DMS53 treated with DMSO at 0.1 percent for 48 hours (cell line): ENCODE measurements around the gene HACL1.
"Not testable (repeated sequence)": the region's sequence is repeated elsewhere in the genome, so short reads cannot be mapped to it uniquely, and the experiment has no call there.

Source experiments
- DNase-seq: peaks from one replicate; lab custom pipeline; 2025; ENCODE audit not compliant: unreplicated experiment; lab: John Stamatoyannopoulos, UW

The HACL1 gene

DNA sequence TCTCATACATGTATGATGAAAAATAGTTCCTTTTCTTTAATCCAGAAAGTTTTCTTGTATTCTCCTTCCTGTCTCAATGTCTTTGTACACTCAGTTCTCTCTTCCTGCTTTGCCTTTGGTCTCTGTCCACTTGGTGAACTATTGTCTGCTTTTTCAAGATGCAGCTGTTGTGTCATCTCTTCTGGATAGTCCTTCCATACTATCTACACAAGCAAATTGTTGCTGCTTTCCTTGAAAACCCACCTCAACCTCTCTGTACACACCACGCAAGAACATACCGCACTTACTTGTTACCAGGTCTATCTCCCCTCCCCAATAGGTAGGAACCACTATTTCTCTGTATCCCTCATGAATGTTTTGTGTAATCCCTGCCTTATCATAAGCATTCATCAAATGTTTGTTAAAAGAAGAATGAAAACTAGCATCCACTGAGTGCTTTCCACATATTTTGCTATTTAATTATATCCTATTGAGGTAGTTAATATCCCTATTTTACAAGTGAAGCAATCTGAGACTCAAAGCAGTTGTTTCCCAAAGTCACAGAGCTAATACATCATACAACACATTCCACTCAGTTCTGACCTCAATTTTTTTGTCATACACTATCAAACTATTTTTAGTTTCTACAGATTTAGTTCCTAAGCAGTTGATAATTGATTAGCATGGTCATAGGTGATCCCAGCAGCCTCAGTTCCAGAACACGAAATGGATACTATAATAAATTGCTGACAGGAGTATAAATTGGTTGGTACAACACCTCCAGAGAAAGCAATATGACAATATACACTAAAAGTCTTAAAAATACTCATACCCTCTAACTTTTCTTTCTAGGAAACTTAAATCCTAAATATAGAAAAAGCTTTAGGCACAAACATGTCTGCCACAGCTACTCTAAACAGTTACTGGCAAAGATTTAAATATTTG is 19.6 kb downstream of the HACL1 start:
- DNase-seq = no peak

DNA sequence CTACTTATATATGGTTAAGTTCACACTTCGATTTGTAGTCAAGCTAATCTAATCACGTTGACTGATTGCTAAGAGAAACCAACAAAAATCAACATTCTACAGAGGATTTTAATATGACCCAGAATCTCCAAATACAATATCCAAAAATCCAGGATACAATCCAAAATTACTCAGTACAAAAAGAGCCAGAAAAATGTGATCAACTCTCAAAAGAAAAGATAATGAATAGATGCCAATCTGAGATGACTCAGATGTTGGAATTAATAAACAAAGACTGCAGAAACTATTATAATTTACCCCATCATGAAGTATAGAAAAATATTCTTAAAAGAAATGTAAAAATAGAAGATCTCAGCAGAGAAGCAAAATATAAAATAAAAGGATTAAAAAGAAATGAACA is 22.3 kb downstream of the HACL1 start:
- DNase-seq = no peak

DNA sequence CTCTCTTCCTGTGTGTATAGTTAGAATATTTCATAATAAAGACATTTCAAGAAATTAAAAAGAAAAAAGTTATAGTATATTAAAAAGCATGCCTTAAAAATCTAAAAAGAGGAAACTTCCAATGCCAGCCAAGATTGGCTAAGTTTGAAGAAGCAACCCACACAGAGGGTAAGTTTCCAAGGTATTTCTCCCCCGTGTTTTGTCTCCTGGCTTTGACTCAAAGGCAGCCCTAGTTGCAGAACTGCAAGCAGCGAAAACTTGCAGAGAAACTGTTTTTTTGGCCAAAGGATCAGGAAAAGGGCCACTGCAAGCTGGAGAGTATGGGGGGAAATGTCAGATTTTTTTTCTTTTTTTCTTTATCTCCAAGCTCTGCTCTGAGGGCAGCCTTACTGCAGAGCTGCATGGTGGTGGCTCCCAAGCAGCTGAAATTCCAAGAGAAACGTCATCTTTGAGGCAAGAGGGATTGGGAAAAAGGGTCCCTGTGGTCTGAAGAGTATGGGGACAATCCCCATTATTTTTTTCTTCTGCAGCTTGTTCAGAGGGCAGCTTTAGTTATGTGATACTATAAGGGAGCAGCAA is 23.0 kb downstream of the HACL1 start:
- no peak for DNase-seq

DNA sequence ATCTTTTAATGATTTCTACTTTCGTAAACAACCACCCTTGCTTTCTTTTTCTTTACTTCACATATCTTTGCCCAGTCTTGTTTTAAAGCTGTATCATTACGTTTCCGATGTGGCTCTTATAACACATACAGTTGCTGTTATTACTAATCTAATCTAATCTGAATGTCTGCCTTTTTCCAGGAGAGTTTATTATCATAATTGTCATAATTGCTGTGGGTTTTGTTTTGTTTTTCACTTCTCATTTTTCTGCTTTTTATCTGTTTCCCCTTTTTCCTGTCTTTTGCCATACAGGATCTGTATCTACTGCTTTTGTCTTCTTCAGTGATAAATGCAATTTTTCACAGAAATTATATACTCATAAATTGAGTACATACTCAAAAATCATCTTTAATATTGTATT is 24.9 kb downstream of the HACL1 start:
- no peak for DNase-seq

DNA sequence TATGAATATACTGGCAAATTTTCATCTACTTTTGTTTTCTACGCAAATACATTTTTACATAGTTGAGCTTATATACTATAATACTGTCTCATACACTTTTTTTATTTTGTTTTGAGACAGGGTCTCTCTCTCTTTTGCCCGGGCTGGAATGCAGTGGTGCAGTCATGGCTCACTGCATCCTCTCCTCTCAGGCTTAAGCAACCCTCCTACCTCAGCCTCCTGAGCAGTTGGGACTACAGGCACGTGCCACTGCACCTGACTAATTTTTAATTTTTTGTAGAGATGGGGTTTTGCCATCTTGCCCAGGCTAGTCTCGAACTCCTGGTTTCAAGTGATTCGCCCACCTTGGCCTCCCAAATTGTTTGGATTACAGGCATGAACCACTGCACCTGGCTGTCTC is 25.9 kb downstream of the HACL1 start:
- no peak for DNase-seq

DNA sequence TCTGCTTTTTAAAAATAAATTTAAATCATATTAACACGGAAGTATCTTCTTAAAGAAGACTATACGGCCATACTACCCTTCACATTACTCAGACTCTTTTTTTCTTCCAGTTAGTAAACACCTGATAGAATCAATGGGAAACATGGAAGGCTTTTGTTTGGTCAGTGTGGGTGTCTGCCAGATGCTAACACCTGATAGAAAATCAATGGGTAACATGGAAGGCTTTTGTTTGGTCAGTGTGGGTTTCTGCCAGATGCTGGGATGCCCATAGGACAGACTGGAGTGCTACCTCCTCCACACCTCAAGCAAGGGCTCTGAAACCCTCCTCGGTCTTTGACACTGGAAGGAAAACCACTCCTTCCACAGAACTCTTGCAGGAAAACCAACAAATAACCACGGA is 29.2 kb downstream of the HACL1 start:
- DNase-seq = no peak

DNA sequence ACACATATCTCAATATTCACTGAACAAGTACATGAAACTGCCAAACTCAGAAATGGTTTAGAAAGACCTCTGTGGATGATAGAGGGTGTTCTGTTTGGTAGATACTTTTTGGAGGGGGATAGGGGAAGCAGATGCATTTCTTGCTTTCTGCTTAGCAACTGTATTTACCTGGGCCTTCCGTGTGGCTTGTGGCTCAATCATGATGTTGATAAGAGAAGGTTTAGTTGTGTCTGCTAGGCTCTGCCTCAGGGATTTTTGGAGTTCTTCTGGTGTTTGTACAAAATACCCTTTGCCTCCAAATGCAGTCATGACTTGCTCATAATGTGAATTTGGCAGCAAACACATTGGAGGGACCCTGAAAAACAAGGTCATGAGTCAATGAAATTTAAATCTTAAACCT is 38.2 kb downstream of the HACL1 start:
- DNase-seq = no peak

DNA sequence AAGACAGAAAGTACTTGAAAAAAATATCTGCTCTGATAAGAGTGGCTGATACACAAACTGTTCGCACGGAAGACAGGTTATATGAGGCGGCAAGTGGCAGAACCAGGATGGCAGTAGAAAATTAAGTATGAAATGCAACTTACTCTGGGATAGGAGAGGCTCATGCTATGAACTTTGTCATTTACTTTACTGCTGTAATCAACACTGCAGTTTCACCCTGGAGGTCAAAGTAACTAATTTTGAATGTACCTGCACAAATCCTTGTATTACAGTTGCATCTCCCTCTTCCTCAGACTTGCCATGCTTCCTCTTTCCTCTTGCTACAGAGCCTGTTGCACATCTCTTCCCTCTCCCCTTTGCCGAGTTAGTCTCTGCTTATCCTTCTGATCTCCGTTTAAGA is 38.8 kb downstream of the HACL1 start:
- DNase-seq = no peak

DNA sequence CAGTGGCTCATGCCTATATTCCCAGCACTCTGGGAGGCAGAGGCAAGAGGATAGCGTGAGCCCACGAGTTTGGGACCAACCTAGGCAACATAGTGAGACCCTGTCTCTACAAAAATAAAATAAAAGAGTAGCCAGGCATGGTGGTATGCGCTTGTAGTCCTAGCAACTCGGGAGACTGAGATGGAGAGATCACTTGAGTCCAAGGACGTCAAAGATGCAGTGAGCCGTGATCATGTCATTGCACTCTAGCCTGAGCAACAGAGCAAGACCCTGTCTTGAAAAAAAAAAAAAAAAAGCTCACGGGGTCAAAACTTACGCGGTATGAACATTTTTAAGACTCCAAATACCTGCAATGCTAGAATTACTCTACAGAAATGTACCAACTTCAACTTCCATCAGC is 42.8 kb downstream of the HACL1 start:
- no peak for DNase-seq

DNA sequence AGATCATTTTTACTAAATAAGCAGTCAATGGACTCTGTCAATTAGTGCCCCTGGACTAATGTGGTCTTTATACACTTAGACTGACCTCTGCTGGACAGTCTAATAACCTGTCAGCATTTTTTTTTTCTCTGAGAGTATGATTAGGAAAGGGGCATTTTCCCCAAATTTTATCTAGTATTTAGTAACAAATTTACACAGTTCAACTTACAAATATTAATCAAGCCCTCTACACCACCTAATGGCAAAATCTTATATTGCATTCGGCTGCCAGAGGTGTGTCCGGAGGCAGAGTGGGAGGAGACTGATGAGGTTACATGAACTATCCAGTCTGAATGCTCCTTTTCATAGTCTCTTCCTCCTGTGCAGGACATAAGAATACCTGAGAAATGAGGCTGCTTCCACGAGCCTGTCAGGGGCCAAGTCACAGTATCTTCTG is 43.8 kb downstream of the HACL1 start:
- peak; percentile 38 for DNase-seq

DNA sequence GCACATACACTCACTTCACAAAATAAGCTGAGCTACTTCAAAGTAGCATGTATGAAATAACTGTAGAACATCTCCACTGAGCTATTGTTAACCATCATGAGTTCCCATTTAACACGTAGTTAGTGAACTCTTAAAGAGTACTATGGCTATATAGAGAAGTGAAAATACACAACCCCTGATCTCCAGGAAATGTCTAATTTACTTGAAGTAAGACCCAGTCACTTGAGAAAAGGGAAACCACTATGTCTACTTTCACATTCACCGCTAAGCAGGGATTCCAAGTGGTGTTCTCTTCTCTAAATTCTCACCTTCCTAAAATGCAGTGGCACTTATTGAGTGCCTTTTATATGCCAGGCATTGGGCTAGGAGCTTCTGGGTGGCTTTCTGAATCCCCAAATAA is 44.9 kb downstream of the HACL1 start:
- DNase-seq = no peak

DNA sequence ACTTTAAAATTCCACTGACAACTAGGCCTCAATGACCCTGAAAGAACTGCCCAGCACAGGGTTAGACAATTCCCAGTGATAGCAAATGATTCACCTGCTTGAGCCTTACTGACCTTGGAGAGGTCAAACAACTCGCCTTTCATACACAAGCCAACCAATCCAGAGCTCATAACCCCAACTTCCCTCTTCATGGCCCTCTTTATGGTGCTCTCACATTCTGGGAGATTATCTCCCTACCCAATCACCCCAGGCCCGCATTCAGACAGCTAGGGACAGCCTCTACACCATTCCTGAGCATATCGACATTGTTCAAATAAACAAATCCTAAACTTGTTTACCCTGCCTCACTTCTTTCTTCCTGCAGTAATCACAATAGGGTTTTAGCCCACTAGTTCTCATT is 47.6 kb downstream of the HACL1 start:
- DNase-seq = no peak

DNA sequence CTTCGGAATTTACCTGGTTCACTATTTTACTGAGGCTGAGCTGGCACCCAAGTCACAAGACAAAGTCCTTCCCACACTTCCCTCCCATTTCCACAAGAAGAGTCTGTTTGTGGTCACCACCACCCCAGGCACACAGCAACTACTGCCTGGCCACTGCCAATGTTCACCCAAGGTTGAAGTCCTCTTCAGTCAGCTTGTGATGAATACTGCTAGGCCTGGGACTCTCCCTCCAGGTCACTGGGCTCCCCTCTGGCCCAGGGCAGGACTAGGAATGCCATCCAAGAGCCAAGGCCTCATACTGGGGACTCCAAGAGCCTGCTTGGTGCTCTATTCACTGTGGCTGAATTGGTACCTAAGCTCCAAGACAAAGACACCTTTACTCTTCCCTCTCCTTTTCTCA is 49.5 kb downstream of the HACL1 start:
- no peak for DNase-seq

DNA sequence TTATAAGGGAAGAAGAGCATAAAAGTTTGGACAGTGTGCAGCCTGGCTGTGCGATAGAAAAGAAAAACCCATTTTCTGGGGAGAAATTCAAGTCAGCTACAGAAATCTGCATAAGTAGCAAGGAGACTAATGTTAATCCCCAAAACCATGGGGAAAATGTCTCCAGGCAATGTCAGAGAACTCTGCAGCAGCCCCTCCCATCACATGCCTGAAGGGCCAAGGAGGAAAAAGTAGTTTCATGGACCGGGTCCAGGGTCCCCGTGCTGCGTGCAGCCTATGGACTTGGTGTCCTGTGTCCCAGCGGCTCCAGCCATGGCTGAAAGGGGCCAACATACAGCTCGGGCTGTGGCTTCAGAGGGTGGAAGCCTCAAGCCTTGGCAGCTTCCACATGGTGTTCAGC is 51.5 kb downstream of the HACL1 start:
- no peak for DNase-seq

DNA sequence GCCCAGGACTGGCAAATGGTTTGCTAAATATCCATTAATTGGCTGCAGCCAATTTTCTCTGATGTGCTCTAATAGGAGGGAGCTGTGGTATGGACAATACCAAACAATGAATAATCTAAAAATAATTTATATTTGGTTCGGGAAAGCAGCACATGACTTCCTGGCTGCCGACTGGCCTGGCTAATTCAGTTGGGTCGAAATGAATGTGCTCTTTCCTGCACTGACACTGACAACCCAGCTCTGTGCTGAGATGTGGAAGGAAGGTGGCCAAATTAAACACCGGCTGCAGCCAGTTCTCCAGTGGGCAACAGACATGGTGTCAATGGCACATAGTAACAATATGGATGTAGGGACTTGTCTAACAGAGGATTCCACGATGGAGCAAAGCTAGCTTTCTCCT is 58.8 kb downstream of the HACL1 start:
- DNase-seq = no peak

DNA sequence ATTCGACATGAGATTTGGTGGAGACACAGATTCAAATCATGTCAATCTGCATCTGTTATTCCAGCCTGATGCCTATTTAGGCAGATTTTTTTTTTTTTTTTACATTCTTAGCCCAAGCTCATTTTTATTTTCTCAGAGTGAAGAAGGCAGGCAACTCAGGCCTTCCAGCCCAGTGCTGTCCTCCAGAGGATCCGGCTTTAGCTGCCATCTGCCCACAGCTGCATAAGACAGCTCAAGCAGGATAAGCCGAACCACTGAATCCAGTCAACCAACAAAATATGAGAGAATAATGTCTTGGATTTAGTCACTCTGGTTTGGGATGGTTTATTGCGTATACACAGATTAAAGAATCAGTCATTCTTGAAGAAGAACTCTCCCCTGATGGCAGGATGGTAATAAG is 60.0 kb downstream of the HACL1 start:
- DNase-seq = no peak

DNA sequence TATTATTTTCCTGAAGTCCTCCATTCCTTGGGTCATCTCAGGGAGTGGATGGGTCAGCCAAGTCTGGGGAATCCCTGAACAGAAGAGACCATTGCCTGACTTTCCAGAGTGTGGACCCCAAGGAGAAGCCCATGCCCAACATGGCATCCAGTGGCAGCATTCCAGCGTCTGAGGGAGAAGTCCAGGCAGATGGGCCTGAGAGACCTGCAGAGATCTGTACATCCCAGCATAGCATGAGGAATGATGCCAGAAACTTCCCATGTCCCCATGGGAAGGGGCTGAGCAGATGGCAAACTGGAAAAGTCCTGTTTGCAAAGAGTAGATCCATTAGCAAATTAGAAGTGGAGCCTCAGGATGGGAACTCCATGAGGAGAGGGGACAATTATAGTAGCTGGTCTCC is 62.3 kb downstream of the HACL1 start:
- DNase-seq = no peak

DNA sequence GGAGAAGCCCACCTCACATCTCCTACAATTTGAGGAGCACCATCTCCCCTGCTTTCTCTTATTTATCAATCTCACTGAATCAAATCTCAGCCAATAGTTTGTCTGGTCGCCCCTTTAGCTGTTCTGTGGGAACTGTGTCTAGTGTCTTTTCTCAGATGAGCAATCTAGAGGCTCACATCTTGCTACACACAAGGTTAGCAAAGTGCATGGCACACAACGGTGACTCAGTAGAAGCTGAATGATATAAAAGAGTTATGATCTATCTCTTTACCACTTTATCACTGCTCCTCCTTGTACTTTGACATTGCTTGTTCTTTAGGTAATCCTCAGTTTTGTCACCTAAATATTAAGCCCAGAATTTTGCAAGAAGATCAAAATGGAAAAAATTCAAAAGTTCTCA is 63.0 kb downstream of the HACL1 start:
- DNase-seq = no peak

DNA sequence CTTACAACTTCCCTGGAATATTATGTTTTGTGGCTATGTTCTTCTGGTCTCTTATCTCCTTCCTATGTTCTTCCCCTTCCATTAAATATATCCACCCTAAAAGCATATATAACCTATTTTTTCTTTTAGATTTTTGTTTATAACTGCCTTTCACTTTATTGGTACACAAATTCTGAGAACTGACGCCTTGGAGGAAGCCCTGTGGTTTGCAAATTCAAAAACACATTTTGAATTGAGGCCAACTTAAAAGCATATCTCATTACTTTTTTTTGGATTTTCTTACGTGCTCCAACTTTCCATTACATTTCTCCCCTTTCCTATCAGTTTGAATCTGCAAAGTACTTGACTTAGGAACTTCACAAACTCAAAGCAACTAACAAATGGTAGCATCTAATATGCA is 64.5 kb downstream of the HACL1 start:
- no peak for DNase-seq

DNA sequence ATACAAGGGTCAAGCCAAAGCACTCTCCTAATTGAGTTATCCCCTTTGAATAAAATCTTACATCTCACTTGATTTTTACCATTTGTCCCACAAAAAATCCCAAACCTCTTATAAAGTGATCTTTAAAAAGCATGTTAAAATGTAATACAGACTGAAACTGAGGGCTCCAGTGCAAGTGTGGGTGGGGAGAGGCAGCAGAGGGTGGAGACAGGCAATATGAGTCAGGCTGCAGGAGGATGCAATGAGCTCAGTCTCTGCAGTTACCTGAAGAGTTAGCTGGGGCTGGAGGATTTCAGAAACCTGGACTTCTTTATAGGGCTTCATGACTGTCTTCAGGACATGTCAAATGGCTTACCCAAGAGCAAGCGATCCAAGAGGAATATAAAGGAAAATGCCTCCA is 65.6 kb downstream of the HACL1 start:
- DNase-seq = no peak

DNA sequence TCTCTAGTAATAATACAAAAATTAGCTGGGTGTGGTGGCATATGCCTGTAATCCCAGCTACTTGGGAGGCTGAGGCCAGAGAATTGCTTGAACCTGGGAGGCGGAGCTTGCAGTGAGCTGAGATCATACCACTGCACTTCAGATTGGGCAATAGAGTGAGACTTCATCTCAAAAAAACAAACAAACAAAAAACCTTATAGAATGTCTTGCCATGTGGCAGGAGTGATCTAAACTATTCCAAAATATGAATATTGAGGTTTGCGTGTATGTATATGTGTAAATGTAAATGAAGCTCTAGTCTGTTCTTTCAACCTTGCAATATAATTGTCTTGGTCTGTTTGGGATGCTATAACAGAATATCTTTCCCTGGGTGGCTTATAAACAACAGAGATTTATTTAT is 68.8 kb downstream of the HACL1 start:
- DNase-seq = not testable (repeated sequence)

DNA sequence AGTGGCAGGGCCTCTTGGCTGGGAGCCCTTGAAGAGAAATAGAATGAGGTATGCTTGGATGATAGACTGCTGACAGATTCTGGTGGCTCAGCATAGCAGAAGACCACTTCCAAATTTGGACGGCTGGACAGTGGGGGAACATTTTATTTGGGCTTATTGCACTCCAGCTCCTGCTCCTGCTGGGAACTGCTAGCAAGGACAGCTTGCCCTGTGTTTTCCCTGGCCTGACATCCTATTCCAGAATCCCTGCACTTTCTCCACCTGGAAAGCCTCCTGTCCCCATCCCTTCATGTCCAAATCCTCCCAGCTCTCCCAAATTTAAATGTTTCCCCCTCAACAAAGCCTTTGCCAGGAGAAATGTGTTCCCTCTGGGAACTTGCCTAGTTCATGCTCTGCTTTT is 70.0 kb downstream of the HACL1 start:
- DNase-seq = no peak
